A549 (cell line): ENCODE measurements around the gene SLC46A2. TPM values are rescaled to one million over a fixed set of nuclear protein-coding genes. Genes with fewer than 3 reads are reported as not detected.

ENCODE experiments used
- ATAC-seq, 2 experiments: fragments of 200-7000 bp in 1 of 2; fragments of >200 bp in 1 of 2; cut with Nextera tagmentation in 1 of 2; cut with Tn5 transposase in 1 of 2; 3 replicates each; pipeline versions ENCODE4 v1.8.0 to v1.9.1; 2018 to 2020; ENCODE audit warnings: mild to moderate bottlenecking in 1 of 2, moderate library complexity in 1 of 2
- CTCF ChIA-PET: fragments of 300-600 bp; sonication (Branson Sonifier 250); formaldehyde crosslinking; extraction: SDS; loops from one replicate; lab custom pipeline; 2021; ENCODE audit warnings: antibody characterized with exemption, inconsistent platforms; lab: Yijun Ruan, JAX
- POLR2A ChIA-PET: fragments of 350-600 bp; formaldehyde crosslinking; extraction: SDS; loops from one replicate; lab custom pipeline; 2021; ENCODE audit warnings: antibody characterized with exemption, inconsistent platforms; lab: Yijun Ruan, JAX
- DNase-seq, 2 experiments: peaks; one replicate each; pipeline versions ENCODE4 v3.0.0 to v3.0.0-alpha.2; 2011 to 2016; ENCODE audit warnings: low read depth in 1 of 2, low spot score in 1 of 2
- FAIRE-seq: peaks from 2 replicates; lab custom pipeline; 2011; peaks lifted over from hg19 to GRCh38; lab: Jason Lieb, UNC
- H3K27ac ChIP-seq, 2 experiments: fragments of >200 bp; sonication (Bioruptor Twin); formaldehyde crosslinking; 3 replicates each; pipeline ENCODE4 v1.5.1; 2016 to 2017
- H3K4me1 ChIP-seq: fragments of >200 bp; sonication (Bioruptor Twin); formaldehyde crosslinking; 3 replicates; pipeline ENCODE4 v1.6.1; 2016
- H3K4me2 ChIP-seq: fragments of >200 bp; sonication (Bioruptor Twin); formaldehyde crosslinking; 3 replicates; pipeline ENCODE4 v1.6.1; 2016
- H3K4me3 ChIP-seq: fragments of >200 bp; sonication (Bioruptor Twin); formaldehyde crosslinking; 3 replicates; pipeline ENCODE4 v1.5.1; 2016
- H3K9me3 ChIP-seq: fragments of >200 bp; sonication (Bioruptor Twin); formaldehyde crosslinking; 3 replicates; pipeline ENCODE4 v1.6.1; 2016
- BHLHE40 ChIP-seq: IDR thresholded peaks from 2 replicates; pipeline ENCODE4 v1.6.1; 2012; ENCODE audit warnings: low read depth, low read length, inconsistent platforms
- CBX8 ChIP-seq: fragments of 200-600 bp; sonication (generic); IDR thresholded peaks from 2 replicates; pipeline ENCODE4 v1.6.1; 2016
- CHD2 ChIP-seq: fragments of 150-350 bp; IDR thresholded peaks from 2 replicates; pipeline ENCODE4 v1.6.1; 2014; ENCODE audit warnings: low read length; ENCODE audit not compliant: partially characterized antibody
- CHD4 ChIP-seq: fragments of 200-600 bp; sonication (generic); IDR thresholded peaks from 2 replicates; pipeline ENCODE4 v1.6.1; 2016; ENCODE audit warnings: antibody characterized with exemption, mild to moderate bottlenecking, borderline replicate concordance
- EHF ChIP-seq: fragments of 250-450 bp; sonication (Bioruptor Pico); IDR thresholded peaks from 2 replicates; pipeline ENCODE4 v1.5.0; 2020; ENCODE audit warnings: mild to moderate bottlenecking
- ELK1 ChIP-seq: fragments of 150-350 bp; IDR thresholded peaks from 2 replicates; pipeline ENCODE4 v1.6.1; 2014; ENCODE audit warnings: low read depth, mild to moderate bottlenecking, low read length
- EP300 ChIP-seq, 2 experiments: fragments of >200 bp; sonication (Bioruptor Twin); formaldehyde crosslinking; IDR thresholded peaks; 2 replicates in 1 of 2; 3 replicates in 1 of 2; pipeline ENCODE4 v1.6.1; 2016 to 2017
- ESRRA ChIP-seq: fragments of 150-350 bp; IDR thresholded peaks from 2 replicates; pipeline ENCODE4 v1.6.1; 2014; ENCODE audit warnings: mild to moderate bottlenecking, low read length, borderline replicate concordance
- FOSL2 ChIP-seq, 2 experiments: fragments of 450-650 bp in 1 of 2; fragments of >200 bp in 1 of 2; sonication (Bioruptor Twin) in 1 of 2; formaldehyde crosslinking; IDR thresholded peaks; 2 replicates each; pipeline versions ENCODE4 v1.5.0 to v1.6.1; 2016 to 2020; ENCODE audit warnings: mild to moderate bottlenecking in 1 of 2, moderate library complexity in 1 of 2
- FOXS1 ChIP-seq: fragments of 250-450 bp; sonication (Bioruptor Pico); IDR thresholded peaks from 2 replicates; pipeline ENCODE4 v1.5.0; 2020; ENCODE audit warnings: mild to moderate bottlenecking, moderate library complexity
- HOXA7 ChIP-seq: fragments of 250-450 bp; sonication (Bioruptor Pico); IDR thresholded peaks from 2 replicates; pipeline ENCODE4 v1.5.0; 2020; ENCODE audit warnings: mild to moderate bottlenecking, moderate library complexity
- HOXB5 ChIP-seq: fragments of 250-450 bp; sonication (Bioruptor Pico); IDR thresholded peaks from 2 replicates; pipeline ENCODE4 v1.5.0; 2020; ENCODE audit warnings: mild to moderate bottlenecking, moderate library complexity
- JUN ChIP-seq, 2 experiments: fragments of >200 bp; sonication (Bioruptor Twin); formaldehyde crosslinking; IDR thresholded peaks; 2 replicates in 1 of 2; 3 replicates in 1 of 2; pipeline ENCODE4 v1.6.1; 2016 to 2017
- MAFK ChIP-seq: fragments of 450-650 bp; IDR thresholded peaks from 2 replicates; pipeline ENCODE4 v1.6.1; 2014; ENCODE audit not compliant: partially characterized antibody
- NPAS2 ChIP-seq: fragments of 250-450 bp; sonication (Bioruptor Pico); IDR thresholded peaks from 2 replicates; pipeline ENCODE4 v1.8.0; 2022; ENCODE audit warnings: mild to moderate bottlenecking, moderate library complexity, borderline replicate concordance
- POLR2A ChIP-seq: IDR thresholded peaks from 2 replicates; pipeline ENCODE4 v1.6.1; 2012; ENCODE audit warnings: mild to moderate bottlenecking, low read length
- POLR2AphosphoS2 ChIP-seq: conservative IDR thresholded peaks from 2 replicates; pipeline ENCODE4 v1.6.1; 2012; ENCODE audit warnings: low read length, improper control_type of control experiment, inconsistent platforms
- RAD21 ChIP-seq, 2 experiments: fragments of >200 bp in 1 of 2; sonication (Bioruptor Twin) in 1 of 2; formaldehyde crosslinking in 1 of 2; IDR thresholded peaks in 1 of 2; conservative IDR thresholded peaks in 1 of 2; 2 replicates in 1 of 2; 3 replicates in 1 of 2; pipeline ENCODE4 v1.6.1; 2012 to 2018; ENCODE audit warnings: inconsistent platforms in 1 of 2
- RARB ChIP-seq: fragments of 250-450 bp; sonication (Bioruptor Pico); IDR thresholded peaks from 2 replicates; pipeline ENCODE4 v1.8.0; 2021; ENCODE audit warnings: mild to moderate bottlenecking, moderate library complexity
- RCOR1 ChIP-seq: fragments of 150-350 bp; IDR thresholded peaks from 2 replicates; pipeline ENCODE4 v1.6.1; 2014; ENCODE audit warnings: antibody characterized with exemption, low read length, low read depth
- RNF2 ChIP-seq: fragments of 200-600 bp; sonication (generic); IDR thresholded peaks from 2 replicates; pipeline ENCODE4 v1.6.1; 2016; ENCODE audit warnings: low read depth, mild to moderate bottlenecking, antibody characterized with exemption, moderate library complexity, borderline replicate concordance
- SMC3 ChIP-seq: fragments of >200 bp; sonication (Bioruptor Twin); formaldehyde crosslinking; IDR thresholded peaks from 3 replicates; pipeline ENCODE4 v1.6.1; 2018; ENCODE audit warnings: inconsistent platforms
- SREBF2 ChIP-seq: fragments of 450-650 bp; IDR thresholded peaks from 2 replicates; pipeline ENCODE4 v1.6.1; 2014; ENCODE audit warnings: mild to moderate bottlenecking, moderate library complexity
- TFCP2L1 ChIP-seq: fragments of 250-450 bp; sonication (Bioruptor Pico); IDR thresholded peaks from 2 replicates; pipeline ENCODE4 v1.5.0; 2021; ENCODE audit warnings: mild to moderate bottlenecking
- ZFP36 ChIP-seq: fragments of 450-650 bp; IDR thresholded peaks from 2 replicates; pipeline ENCODE4 v1.6.1; 2014; ENCODE audit warnings: borderline replicate concordance; ENCODE audit not compliant: partially characterized antibody
- ZNF302 ChIP-seq: fragments of 250-450 bp; sonication (Bioruptor Pico); IDR thresholded peaks from 2 replicates; pipeline ENCODE4 v1.9.0; 2021; ENCODE audit warnings: inconsistent platforms, mild to moderate bottlenecking, moderate library complexity
- ZSCAN20 ChIP-seq: fragments of 250-450 bp; sonication (Bioruptor Pico); IDR thresholded peaks from 2 replicates; pipeline ENCODE4 v1.8.0; 2022; ENCODE audit warnings: mild to moderate bottlenecking, moderate library complexity
- WGBS: methylation state at CpG from one replicate; pipeline ENCODE4 v1.1.6; 2017; ENCODE audit errors: missing lambda C conversion rate; 5-methylcytosine and 5-hydroxymethylcytosine counted together
- polyA plus RNA-seq, 4 experiments: library from polyadenylated mRNA; depleted of rRNA in 3 of 4; stranded (reverse); fragments of >200 nt; fragmentation: RNase III in 1 of 4; extraction: RNeasy Plus Mini Kit Qiagen cat#74134 plus additional on column Dnase treatment in 1 of 4; gene quantifications; 2 replicates in 3 of 4; 3 replicates in 1 of 4; pipeline ENCODE4 v1.2.3, GENCODE V29; 2011 to 2017

The SLC46A2 gene
- polyA plus RNA-seq, 2 of the 4 experiments (the other 2 are of a cell fraction), result not detected

DNA sequence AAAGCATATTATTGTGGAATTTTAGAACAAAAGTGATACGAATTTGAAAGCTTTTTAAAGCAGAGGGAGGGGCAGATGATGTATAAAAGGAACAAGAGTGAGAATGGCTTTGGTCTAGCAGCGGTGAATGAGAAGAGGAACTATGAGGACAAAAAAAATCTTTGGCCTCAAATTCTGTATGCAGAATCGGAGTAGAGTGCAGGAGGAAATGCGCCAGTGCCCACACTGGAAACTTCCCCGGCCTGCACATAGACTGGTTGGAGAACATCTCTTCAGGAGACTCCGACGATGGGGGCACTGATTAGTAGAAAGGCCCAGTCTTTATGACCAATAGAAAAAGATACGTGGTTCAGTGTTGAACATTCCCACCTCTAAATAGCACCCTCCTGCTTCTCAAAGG is 51.3 kb downstream of the SLC46A2 start:
- ATAC-seq, result no peak
- CTCF ChIA-PET, result interaction anchor here (1.6 to 2.5 kb wide), 2 partner anchors 13 to 19 kb away, joined by 4 to 10 read pairs; no protein-coding TSS in a partner anchor
- WGBS, result 89% methylated on average over 8 of the region's 8 CpGs

GRCh38 chr9:112838342-112838741 is 52.3 kb downstream of the SLC46A2 start:
- no peak for ATAC-seq
- TF ChIP-seq CHD2 (no peak), RNF2 (no peak), CBX8 (no peak), RARB (CRISPR knock-in tag) (no peak), FOSL2 (IDR thresholded peaks at IDR 0.05) (no peak), FOSL2 (CRISPR knock-in tag; IDR thresholded peaks at IDR 0.05) (no peak), JUN (IDR thresholded peaks at IDR 0.05) (no peak), SREBF2 (no peak), CHD4 (no peak), SMC3 (no peak), RAD21 (conservative IDR thresholded peaks at IDR 0.05 in 1 of 2, IDR thresholded peaks at IDR 0.05 in 1 of 2) (no peak), EHF (CRISPR knock-in tag) (no peak), TFCP2L1 (CRISPR knock-in tag) (no peak), RCOR1 (no peak), ESRRA (no peak)
- DNase-seq, result no peak
- FAIRE-seq, result no peak
- POLR2A ChIA-PET, result no interaction called here
- H3K9me3 ChIP-seq, result no peaks in the 10 kb centered on the region
- WGBS, result 100% methylated on average over 2 of the region's 2 CpGs
- no peak overlapping the region for H3K27ac ChIP-seq
- no peak overlapping the region for H3K4me2 ChIP-seq
- CTCF ChIA-PET, result interaction anchor here (1.0 to 2.5 kb wide), 3 partner anchors 12 to 725 kb away, joined by 3 to 10 read pairs (median 4); no protein-coding TSS in a partner anchor
- H3K4me3 ChIP-seq, result no peak overlapping the region
- H3K4me1 ChIP-seq, result no peaks in the 10 kb centered on the region

More for the DNA sequence above, 51.3 kb downstream of the SLC46A2 start:
- Histone ChIP-seq H3K9me3 (no peaks in the 10 kb centered on the region), H3K4me2 (no peak overlapping the region), H3K4me1 (no peaks in the 10 kb centered on the region), H3K4me3 (no peak overlapping the region), H3K27ac (no peak overlapping the region)
- no peak for DNase-seq
- TF ChIP-seq CHD4, result no peak
- no peak for TF ChIP-seq RCOR1
- no peak for TF ChIP-seq ZFP36
- no peak for TF ChIP-seq POLR2A
- TF ChIP-seq ZSCAN20 (CRISPR knock-in tag), result no peak
- no peak for TF ChIP-seq CHD2
- TF ChIP-seq MAFK, result no peak
- TF ChIP-seq ELK1, result no peak
- TF ChIP-seq HOXA7, result no peak
- TF ChIP-seq BHLHE40, result no peak
- TF ChIP-seq FOXS1 (CRISPR knock-in tag), result no peak
- TF ChIP-seq HOXB5 (CRISPR knock-in tag), result no peak
- no peak for TF ChIP-seq EP300 (IDR thresholded peaks at IDR 0.05)
- TF ChIP-seq NPAS2 (CRISPR knock-in tag), result no peak
- no peak for TF ChIP-seq RNF2
- no peak for TF ChIP-seq ZNF302 (CRISPR knock-in tag)
- TF ChIP-seq POLR2AphosphoS2, result no peak
- TF ChIP-seq FOSL2 (IDR thresholded peaks at IDR 0.05), result no peak
- no peak for TF ChIP-seq FOSL2 (CRISPR knock-in tag; IDR thresholded peaks at IDR 0.05)
- FAIRE-seq, result no peak
- POLR2A ChIA-PET, result no interaction called here
